NCI-H146 (cell line): ENCODE measurements around the gene DENND1A.

Experiments used
- DNase-seq: peaks from one replicate; lab custom pipeline; 2025; lab: John Stamatoyannopoulos, UW

DENND1A gene

DNA sequence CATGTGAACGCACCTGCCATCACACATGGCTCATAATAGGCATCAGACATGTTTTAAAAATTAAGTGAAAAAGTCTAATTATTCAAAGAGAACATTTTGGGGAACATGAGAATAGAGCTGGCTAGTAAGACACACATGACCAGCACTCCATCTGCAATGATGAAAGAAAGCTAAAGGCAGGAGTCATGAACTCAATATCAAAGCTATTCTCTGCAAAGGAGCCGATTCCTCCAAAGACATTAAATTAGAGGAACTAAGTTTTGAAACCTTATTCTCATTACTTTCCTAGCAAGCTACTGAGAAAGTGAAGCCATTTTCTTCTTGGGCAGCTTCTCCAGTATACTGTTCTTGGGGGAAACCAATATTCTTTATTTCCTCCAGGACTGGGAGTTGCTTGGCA is 401.9 kb downstream of the DENND1A start:
- DNase-seq: no peak

GRCh38 chr9:123525957-123526356 is 404.0 kb downstream of the DENND1A start:
- no peak for DNase-seq

- no peak for DNase-seq
Measured at GRCh38 chr9:123525424-123525823, 404.5 kb downstream of the DENND1A start.

DNA sequence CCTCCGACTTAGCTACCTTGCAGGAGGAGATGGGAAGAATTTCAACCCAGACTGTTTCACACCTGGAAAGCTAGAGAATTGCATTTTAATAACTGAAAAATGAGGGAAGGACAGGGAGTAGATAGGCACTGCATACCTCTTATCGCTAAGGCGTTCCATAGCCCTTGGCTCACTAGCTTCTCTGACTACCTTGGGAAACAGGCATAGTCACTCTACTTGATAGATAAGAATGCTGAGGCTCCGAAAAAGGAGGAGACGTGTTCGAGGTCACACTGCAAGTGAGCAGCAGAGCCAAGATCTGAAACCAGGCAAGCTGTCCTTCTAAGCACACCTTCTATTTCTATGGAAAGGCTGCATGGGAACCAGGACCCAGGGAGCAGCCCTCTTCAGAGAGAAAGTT is 405.1 kb downstream of the DENND1A start:
- DNase-seq: no peak

DNA sequence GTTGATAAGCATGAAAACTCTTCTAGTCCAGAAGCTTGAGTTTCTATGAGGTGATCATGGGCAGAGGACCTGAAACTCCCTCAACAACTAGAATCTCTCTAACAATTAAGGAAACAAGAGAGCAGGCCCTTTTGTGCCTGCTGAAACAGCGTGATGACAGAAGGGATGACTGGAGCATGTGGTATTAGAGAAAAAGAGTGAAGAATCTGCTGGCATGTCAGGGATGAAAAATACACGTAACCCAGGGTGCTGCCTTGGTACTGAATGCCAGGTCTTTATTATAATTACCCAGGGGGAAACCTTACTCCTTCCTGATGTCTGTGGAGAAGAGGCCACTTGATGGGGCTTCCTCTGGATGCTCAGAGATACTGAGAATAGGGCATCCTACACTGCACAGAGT is 406.1 kb downstream of the DENND1A start:
- no peak for DNase-seq

- DNase-seq: no peak
Measured at GRCh38 chr9:123523001-123523400, 406.9 kb downstream of the DENND1A start.

DNA sequence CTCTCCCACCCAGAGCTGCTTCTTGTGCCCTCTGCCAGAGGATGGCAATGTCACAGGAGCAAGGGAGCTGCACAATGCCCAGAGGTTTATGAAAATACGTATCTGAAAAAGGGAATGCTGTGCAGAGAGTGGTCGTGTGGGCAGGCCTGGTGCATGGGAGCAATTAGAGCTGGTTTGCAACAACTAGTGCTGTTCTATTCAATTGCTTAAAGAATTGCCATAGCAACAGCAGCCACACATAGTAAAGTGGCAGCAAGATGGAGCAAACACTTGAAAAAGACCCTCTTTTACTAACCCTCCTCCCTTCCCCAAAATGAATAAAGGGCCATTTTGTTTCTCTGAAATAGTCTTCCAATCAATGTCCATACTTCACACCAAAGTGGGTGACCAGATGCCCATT is 407.7 kb downstream of the DENND1A start:
- no peak for DNase-seq

GRCh38 chr9:123518338-123518737 is 411.6 kb downstream of the DENND1A start:
- no peak for DNase-seq

GRCh38 chr9:123517512-123517911 is 412.4 kb downstream of the DENND1A start:
- DNase-seq: no peak

GRCh38 chr9:123514766-123515165 is 415.2 kb downstream of the DENND1A start:
- DNase-seq: no peak

GRCh38 chr9:123513554-123513953 is 416.4 kb downstream of the DENND1A start:
- no peak for DNase-seq

DNA sequence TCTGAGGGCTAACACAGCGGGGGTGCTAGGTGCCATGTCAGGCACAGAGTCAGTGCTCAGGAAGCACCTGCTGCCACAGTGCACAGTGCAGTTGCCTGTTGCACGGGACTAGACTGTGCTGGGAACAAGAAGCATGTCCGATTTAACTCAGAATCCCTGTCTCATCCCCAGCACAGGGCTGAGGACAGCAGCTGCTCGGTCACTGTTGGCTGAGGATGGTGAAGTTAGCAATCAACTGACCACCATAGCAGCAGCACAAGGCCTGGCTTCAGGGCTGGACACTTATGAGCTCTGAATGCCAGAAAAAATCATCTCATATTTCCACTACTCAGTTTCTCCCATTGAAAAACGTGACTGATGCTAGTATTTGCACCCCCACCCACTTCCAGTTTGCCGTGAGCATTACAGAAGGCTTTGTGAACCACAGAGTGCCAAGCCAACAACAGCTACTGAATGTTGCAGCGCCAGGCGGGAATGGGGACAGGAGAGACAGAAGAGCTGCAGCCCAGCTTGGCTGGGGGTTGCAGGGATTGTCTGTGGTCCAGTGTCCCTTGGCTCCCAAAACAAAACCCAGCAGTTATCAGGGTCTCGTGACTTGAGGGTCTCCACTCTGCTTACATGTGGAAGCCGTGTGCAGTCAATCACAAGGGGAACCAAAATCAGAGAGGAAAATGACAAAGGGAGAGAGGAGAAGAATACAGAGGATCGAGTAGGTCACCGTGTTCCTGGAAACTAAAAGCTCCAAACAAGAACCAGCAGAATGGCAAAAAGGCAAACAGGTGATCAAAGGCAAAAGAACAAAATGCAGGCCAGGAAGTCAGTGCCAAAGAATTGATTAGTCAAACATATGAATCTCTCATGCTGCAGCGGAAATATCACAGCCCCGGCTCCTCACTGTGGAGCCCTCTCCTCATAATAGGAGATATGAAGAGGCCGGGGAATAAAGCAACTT is 418.3 kb downstream of the DENND1A start:
- DNase-seq: no peak

DNA sequence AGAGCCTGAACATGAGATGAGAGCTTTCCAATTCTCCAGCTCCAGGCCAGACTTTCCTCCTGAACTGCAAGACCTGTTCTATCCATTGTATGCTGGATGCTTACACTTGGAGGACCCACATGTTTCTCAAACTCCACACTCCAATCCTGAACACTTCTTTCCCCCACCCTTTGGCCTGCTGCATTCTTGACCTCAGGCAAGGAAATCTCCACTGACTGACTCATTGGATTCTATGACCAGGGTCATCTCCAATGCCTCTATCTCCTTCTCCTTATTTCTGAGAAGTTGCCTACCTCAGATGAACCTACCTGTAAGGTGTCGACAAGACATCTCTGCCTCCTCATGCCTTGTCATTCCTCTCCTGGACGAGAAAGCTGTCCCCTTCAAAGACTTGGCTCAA is 420.3 kb downstream of the DENND1A start:
- DNase-seq: no peak

DNA sequence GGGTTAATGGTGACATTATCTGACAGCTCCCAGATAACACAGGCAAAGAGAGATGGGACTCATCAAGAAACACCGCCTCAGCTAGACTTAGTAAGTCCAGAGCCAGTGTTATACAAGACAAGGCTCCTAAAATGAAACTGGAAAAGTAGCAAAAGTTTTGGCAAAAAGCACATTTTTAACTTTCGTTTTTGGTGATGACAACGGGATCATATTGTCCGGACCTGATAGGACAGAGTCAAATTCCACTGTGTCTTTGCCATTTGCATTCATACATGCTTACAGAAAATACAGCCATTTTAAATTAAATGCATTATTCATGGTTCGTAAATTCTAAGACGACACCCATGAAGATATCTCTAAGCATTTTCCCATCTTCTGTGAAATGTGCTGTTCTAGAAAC is 421.9 kb downstream of the DENND1A start:
- DNase-seq: no peak

DNA sequence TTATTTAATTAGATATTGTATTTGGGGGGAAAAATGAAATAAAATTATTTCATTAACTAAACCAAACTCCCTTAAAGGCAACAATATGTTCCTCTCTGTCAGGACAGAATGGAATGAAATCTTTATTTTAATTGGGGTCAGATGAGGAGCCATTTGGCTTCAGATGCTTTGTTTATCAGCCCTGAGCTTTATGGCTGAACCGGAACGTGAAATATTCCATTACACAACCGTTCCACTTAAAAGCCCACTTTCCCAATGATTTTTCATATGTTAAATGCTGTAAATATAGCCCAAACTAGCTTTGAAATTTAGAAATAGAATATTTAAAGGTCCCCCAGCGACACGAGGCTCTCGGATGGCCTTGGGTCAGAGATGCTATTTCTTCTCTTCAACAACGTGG is 424.4 kb downstream of the DENND1A start:
- no peak for DNase-seq

DNA sequence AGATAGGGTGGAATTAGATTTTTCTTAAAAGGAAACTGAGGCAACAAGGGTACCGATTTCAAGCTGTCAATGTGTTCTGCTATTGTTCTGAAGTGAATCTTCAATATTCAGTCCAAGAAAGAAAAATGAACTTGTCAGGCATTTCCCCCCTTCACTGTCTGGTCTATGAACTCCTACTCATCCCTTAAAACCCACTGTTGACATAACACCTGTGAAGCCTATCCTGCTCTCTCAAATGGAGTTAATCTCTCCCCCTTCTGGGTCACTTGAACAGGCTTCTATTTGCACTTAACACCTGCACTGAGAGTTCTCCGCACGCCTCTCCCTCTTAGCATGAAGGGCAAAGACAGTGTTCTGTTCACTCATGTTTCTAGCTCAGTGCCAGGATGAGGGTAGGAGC is 429.6 kb downstream of the DENND1A start:
- DNase-seq: no peak

GRCh38 chr9:123497830-123498229 is 432.1 kb downstream of the DENND1A start:
- DNase-seq: no peak

GRCh38 chr9:123495731-123496130 is 434.2 kb downstream of the DENND1A start:
- no peak for DNase-seq

GRCh38 chr9:123493627-123494026 is 436.3 kb downstream of the DENND1A start:
- no peak for DNase-seq

- DNase-seq: no peak
Measured at GRCh38 chr9:123490688-123491087, 439.2 kb downstream of the DENND1A start.

DNA sequence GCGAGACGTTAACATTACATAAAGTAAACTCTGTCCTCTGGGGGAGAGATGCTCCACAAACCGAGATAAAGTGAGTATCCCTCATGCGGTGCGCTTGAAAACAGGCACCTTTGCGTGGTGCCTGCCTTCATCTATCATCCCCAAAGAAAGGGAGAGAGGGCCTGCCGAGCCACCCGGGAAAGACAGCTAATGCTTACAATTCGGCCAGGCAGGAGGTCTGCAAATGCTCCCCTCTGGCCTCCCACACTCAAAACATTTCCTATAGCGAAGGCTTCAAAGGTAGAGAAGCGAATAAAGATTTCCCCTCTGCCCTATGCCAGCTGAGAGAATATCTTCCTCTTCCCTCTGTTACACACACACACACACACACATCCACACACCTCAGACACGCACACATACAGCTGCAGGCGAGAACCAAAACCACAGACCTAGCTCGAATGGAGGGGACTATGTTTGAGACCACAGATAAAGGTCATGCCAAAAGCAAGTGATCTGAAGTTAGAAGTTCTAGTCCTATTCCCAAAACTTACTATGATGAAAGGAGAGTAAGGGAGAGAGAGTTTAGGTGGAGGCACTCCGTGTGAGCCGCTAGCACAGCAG is 441.1 kb downstream of the DENND1A start:
- no peak for DNase-seq

DNA sequence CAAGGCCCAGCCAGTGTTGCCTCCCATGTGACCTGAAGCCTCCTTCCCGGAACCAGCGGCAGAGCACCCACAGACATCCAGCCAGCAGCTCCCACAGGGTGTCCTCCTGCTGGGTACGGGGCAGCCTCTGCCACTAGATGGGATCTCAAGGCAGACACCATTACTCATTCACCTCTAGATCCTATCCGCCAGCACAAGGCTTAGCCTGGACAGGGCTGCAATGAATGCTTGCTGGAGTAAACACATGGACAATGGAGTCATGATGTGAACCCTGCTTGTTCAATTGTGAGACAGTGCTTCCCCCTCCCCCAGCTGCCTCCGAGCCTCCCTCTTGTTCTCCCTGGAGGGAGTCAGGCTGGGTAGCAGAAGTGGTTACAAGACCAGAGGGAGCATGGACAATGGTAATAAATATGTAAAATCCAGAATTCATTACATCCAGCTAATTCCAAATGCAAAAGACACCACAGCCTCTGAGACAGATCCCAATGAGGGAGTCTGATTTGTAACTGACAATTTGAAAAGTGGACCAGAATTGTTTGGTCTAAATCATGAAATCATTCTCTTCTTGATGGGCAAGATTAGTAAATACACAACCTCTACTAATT is 441.9 kb downstream of the DENND1A start:
- DNase-seq: peak; percentile 30

GRCh38 chr9:123486431-123486830 is 443.5 kb downstream of the DENND1A start:
- no peak for DNase-seq
